A549 (cell line): Measurements from ENCODE around the gene SUN2. TPM values are rescaled to one million over a fixed set of nuclear protein-coding genes. Genes with fewer than 3 reads are reported as not detected.

Experiments used
- ATAC-seq, 2 experiments: fragments of 200-7000 bp in 1 of 2; fragments of >200 bp in 1 of 2; cut with Nextera tagmentation in 1 of 2; cut with Tn5 transposase in 1 of 2; 3 replicates each; pipeline versions ENCODE4 v1.8.0 to v1.9.1; 2018 to 2020; ENCODE audit warnings: mild to moderate bottlenecking in 1 of 2, moderate library complexity in 1 of 2
- CTCF ChIA-PET: fragments of 300-600 bp; sonication (Branson Sonifier 250); formaldehyde crosslinking; extraction: SDS; loops from one replicate; lab custom pipeline; 2021; ENCODE audit warnings: antibody characterized with exemption, inconsistent platforms; lab: Yijun Ruan, JAX
- POLR2A ChIA-PET: fragments of 350-600 bp; formaldehyde crosslinking; extraction: SDS; loops from one replicate; lab custom pipeline; 2021; ENCODE audit warnings: antibody characterized with exemption, inconsistent platforms; lab: Yijun Ruan, JAX
- DNase-seq, 2 experiments: peaks; one replicate each; pipeline versions ENCODE4 v3.0.0 to v3.0.0-alpha.2; 2011 to 2016; ENCODE audit warnings: low read depth in 1 of 2, low spot score in 1 of 2
- FAIRE-seq: peaks from 2 replicates; lab custom pipeline; 2011; peaks lifted over from hg19 to GRCh38; lab: Jason Lieb, UNC
- H3K27ac ChIP-seq, 2 experiments: fragments of >200 bp; sonication (Bioruptor Twin); formaldehyde crosslinking; 3 replicates each; pipeline ENCODE4 v1.5.1; 2016 to 2017
- H3K4me1 ChIP-seq: fragments of >200 bp; sonication (Bioruptor Twin); formaldehyde crosslinking; 3 replicates; pipeline ENCODE4 v1.6.1; 2016
- H3K4me2 ChIP-seq: fragments of >200 bp; sonication (Bioruptor Twin); formaldehyde crosslinking; 3 replicates; pipeline ENCODE4 v1.6.1; 2016
- H3K4me3 ChIP-seq: fragments of >200 bp; sonication (Bioruptor Twin); formaldehyde crosslinking; 3 replicates; pipeline ENCODE4 v1.5.1; 2016
- H3K9me3 ChIP-seq: fragments of >200 bp; sonication (Bioruptor Twin); formaldehyde crosslinking; 3 replicates; pipeline ENCODE4 v1.6.1; 2016
- CBX2 ChIP-seq: fragments of 200-600 bp; sonication (generic); IDR thresholded peaks from 2 replicates; pipeline ENCODE4 v1.6.1; 2016; ENCODE audit warnings: low read depth, mild to moderate bottlenecking, borderline replicate concordance
- CBX8 ChIP-seq: fragments of 200-600 bp; sonication (generic); IDR thresholded peaks from 2 replicates; pipeline ENCODE4 v1.6.1; 2016
- CHD2 ChIP-seq: fragments of 150-350 bp; IDR thresholded peaks from 2 replicates; pipeline ENCODE4 v1.6.1; 2014; ENCODE audit warnings: low read length; ENCODE audit not compliant: partially characterized antibody
- CHD4 ChIP-seq: fragments of 200-600 bp; sonication (generic); IDR thresholded peaks from 2 replicates; pipeline ENCODE4 v1.6.1; 2016; ENCODE audit warnings: antibody characterized with exemption, mild to moderate bottlenecking, borderline replicate concordance
- FOXS1 ChIP-seq: fragments of 250-450 bp; sonication (Bioruptor Pico); IDR thresholded peaks from 2 replicates; pipeline ENCODE4 v1.5.0; 2020; ENCODE audit warnings: mild to moderate bottlenecking, moderate library complexity
- HOXB5 ChIP-seq: fragments of 250-450 bp; sonication (Bioruptor Pico); IDR thresholded peaks from 2 replicates; pipeline ENCODE4 v1.5.0; 2020; ENCODE audit warnings: mild to moderate bottlenecking, moderate library complexity
- KDM5A ChIP-seq: fragments of 200-600 bp; sonication (generic); IDR thresholded peaks from 2 replicates; pipeline ENCODE4 v1.6.1; 2016; ENCODE audit warnings: antibody characterized with exemption, mild to moderate bottlenecking
- MAFK ChIP-seq: fragments of 450-650 bp; IDR thresholded peaks from 2 replicates; pipeline ENCODE4 v1.6.1; 2014; ENCODE audit not compliant: partially characterized antibody
- MAZ ChIP-seq: fragments of 150-350 bp; IDR thresholded peaks from 2 replicates; pipeline ENCODE4 v1.6.1; 2014; ENCODE audit warnings: antibody characterized with exemption, low read depth, low read length, borderline replicate concordance
- PHF8 ChIP-seq: fragments of 200-600 bp; sonication (generic); IDR thresholded peaks from 2 replicates; pipeline ENCODE4 v1.6.1; 2016; ENCODE audit warnings: low read depth, mild to moderate bottlenecking, antibody characterized with exemption, moderate library complexity, borderline replicate concordance
- RAD21 ChIP-seq, 2 experiments: fragments of >200 bp in 1 of 2; sonication (Bioruptor Twin) in 1 of 2; formaldehyde crosslinking in 1 of 2; IDR thresholded peaks in 1 of 2; conservative IDR thresholded peaks in 1 of 2; 2 replicates in 1 of 2; 3 replicates in 1 of 2; pipeline ENCODE4 v1.6.1; 2012 to 2018; ENCODE audit warnings: inconsistent platforms in 1 of 2
- RARB ChIP-seq: fragments of 250-450 bp; sonication (Bioruptor Pico); IDR thresholded peaks from 2 replicates; pipeline ENCODE4 v1.8.0; 2021; ENCODE audit warnings: mild to moderate bottlenecking, moderate library complexity
- SMC3 ChIP-seq: fragments of >200 bp; sonication (Bioruptor Twin); formaldehyde crosslinking; IDR thresholded peaks from 3 replicates; pipeline ENCODE4 v1.6.1; 2018; ENCODE audit warnings: inconsistent platforms
- TP53 ChIP-seq: fragments of 250-450 bp; sonication (Bioruptor Pico); IDR thresholded peaks from 2 replicates; pipeline ENCODE4 v1.5.0; 2021; ENCODE audit warnings: mild to moderate bottlenecking, moderate library complexity
- ZNF302 ChIP-seq: fragments of 250-450 bp; sonication (Bioruptor Pico); IDR thresholded peaks from 2 replicates; pipeline ENCODE4 v1.9.0; 2021; ENCODE audit warnings: inconsistent platforms, mild to moderate bottlenecking, moderate library complexity
- ZSCAN20 ChIP-seq: fragments of 250-450 bp; sonication (Bioruptor Pico); IDR thresholded peaks from 2 replicates; pipeline ENCODE4 v1.8.0; 2022; ENCODE audit warnings: mild to moderate bottlenecking, moderate library complexity
- WGBS: methylation state at CpG from one replicate; pipeline ENCODE4 v1.1.6; 2017; ENCODE audit errors: missing lambda C conversion rate; 5-methylcytosine and 5-hydroxymethylcytosine counted together
- polyA plus RNA-seq, 4 experiments: library from polyadenylated mRNA; depleted of rRNA in 3 of 4; stranded (reverse); fragments of >200 nt; fragmentation: RNase III in 1 of 4; extraction: RNeasy Plus Mini Kit Qiagen cat#74134 plus additional on column Dnase treatment in 1 of 4; gene quantifications; 2 replicates in 3 of 4; 3 replicates in 1 of 4; pipeline ENCODE4 v1.2.3, GENCODE V29; 2011 to 2017
- TF ChIP-seq, protein P1 (sequence below): IDR thresholded peaks from 2 replicates; pipeline ENCODE4 v1.6.1; 2012
- TF ChIP-seq, protein P2 (sequence below): IDR thresholded peaks from 2 replicates; pipeline ENCODE4 v1.6.1; 2012
- TF ChIP-seq, protein P3 (sequence below): IDR thresholded peaks from 2 replicates; pipeline ENCODE4 v1.6.1; 2012; ENCODE audit warnings: low read depth, borderline replicate concordance
- TF ChIP-seq, protein P4 (sequence below): fragments of 200-600 bp; sonication (generic); IDR thresholded peaks from 2 replicates; pipeline ENCODE4 v1.6.1; 2016; ENCODE audit warnings: antibody characterized with exemption, mild to moderate bottlenecking, moderate library complexity

SUN2 gene
- polyA plus RNA-seq, 2 of the 4 experiments (the other 2 are of a cell fraction), result 12.6 to 24.0 TPM

DNA sequence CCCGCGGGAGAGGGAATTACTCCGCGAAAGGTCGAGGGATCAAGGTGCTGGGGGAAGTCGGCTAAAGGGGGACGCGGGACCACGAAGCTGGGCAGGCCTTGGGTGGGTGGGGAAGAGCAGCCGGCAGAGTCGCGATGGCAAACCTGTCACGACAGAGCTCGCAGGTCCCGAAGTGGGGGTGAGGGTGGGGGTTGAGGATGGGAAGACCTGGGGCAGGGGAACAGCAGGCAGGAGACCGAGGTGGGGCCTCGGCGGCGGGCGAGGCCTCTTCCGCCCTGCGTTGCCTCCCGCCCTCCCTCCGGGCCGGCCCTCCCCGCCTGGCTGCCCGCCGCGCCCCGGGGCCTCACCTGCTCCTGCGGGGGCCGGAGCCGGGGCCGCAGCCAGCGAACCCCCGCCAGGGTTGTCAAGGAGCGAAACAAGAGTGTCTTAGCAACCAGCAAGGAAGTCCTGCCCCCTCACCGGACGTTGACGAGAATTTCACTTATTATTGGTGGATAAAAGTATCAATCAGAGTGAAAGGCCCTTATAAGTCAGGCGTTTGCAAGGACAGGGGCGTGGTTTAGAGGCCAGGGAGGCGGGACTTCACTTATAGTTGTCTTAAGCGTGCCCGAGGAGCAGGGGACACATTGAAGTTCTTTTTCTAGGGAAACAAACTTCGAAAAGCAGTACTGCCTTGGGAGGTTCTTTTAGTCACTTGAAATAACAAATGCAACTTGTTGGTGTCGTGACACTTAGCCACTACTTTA is 38.1 kb upstream of the SUN2 start, which contains the start of gene DNAL4:
Gene DNAL4 (minus strand): TSS at position 423 of the 746 bp plus-strand sequence. CDS start 11,412 bp downstream, outside the sequence.
- ATAC-seq, result peak; percentile 94 to 95
- Histone ChIP-seq H3K4me3 (peak within 1 kb of the TSS; percentile 68), H3K27ac (peak within 1 kb of the TSS; percentile 76 to 92), H3K4me2 (peak within 1 kb of the TSS; percentile 92), H3K9me3 (no peaks in the 10 kb centered on the region), H3K4me1 (peaks cover 31% of the 10 kb centered on the region)
- ChIA-PET CTCF (interaction anchor here (1.0 to 2.4 kb wide), 2 partner anchors 49 to 76 kb away, joined by 3 to 5 read pairs; no protein-coding TSS in a partner anchor), POLR2A (no interaction called here)
- peak; percentile 81 to 96 for DNase-seq
- 0% methylated on average over 7 of the region's 47 CpGs for WGBS
- no peak for FAIRE-seq
- TF ChIP-seq, protein P1, sequence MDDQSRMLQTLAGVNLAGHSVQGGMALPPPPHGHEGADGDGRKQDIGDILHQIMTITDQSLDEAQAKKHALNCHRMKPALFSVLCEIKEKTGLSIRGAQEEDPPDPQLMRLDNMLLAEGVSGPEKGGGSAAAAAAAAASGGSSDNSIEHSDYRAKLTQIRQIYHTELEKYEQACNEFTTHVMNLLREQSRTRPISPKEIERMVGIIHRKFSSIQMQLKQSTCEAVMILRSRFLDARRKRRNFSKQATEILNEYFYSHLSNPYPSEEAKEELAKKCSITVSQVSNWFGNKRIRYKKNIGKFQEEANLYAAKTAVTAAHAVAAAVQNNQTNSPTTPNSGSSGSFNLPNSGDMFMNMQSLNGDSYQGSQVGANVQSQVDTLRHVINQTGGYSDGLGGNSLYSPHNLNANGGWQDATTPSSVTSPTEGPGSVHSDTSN, result peak; percentile 88
- TF ChIP-seq CBX2, result no peak
- TF ChIP-seq, protein P2, sequence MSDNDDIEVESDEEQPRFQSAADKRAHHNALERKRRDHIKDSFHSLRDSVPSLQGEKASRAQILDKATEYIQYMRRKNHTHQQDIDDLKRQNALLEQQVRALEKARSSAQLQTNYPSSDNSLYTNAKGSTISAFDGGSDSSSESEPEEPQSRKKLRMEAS, result 0 out of 2 replicates have a peak, but pooled peaks have one; percentile 26
- TF ChIP-seq PHF8, result peak; percentile 60; the same call in 1 of the 2 replicates

DNA sequence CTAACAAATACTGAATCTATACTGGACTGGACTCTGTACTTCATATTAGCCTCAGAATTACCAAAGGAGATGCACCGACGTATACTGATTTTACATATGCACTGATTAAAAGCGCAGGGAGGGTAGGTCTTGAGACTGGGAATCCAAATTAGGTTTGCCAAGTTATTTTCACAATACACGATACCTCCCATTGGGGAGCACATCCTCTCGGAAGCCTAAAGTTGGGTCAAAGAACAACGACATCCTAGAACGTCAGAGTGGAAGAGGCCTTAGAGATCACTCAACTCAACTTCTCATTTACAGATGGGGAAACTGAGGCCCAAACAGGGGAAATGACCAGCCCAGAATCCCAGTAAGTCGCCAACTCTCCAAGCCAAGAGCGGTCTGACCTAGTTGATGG is 37.5 kb upstream of the SUN2 start:
- POLR2A ChIA-PET, result no interaction called here
- Histone ChIP-seq H3K4me3 (peak overlapping the region; percentile 68), H3K4me1 (peaks cover 37% of the 10 kb centered on the region), H3K27ac (peak overlapping the region; percentile 76 to 92), H3K9me3 (no peaks in the 10 kb centered on the region), H3K4me2 (peak overlapping the region; percentile 92)
- no peak for TF ChIP-seq MAZ
- TF ChIP-seq, protein P2, result no peak
- no peak for TF ChIP-seq HOXB5 (CRISPR knock-in tag)
- TF ChIP-seq, protein P3, sequence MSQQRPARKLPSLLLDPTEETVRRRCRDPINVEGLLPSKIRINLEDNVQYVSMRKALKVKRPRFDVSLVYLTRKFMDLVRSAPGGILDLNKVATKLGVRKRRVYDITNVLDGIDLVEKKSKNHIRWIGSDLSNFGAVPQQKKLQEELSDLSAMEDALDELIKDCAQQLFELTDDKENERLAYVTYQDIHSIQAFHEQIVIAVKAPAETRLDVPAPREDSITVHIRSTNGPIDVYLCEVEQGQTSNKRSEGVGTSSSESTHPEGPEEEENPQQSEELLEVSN, result no peak
- TF ChIP-seq MAFK, result no peak
- no peak for TF ChIP-seq RAD21 (conservative IDR thresholded peaks at IDR 0.05 in 1 of 2, IDR thresholded peaks at IDR 0.05 in 1 of 2)
- TF ChIP-seq ZNF302 (CRISPR knock-in tag), result no peak
- no peak for TF ChIP-seq KDM5A
- no peak for TF ChIP-seq CHD4
- no peak for TF ChIP-seq CBX8
- TF ChIP-seq TP53 (CRISPR knock-in tag), result no peak
- TF ChIP-seq RARB (CRISPR knock-in tag), result no peak
- no peak for TF ChIP-seq CBX2
- no peak for TF ChIP-seq CHD2
- no peak for TF ChIP-seq ZSCAN20
- TF ChIP-seq FOXS1 (CRISPR knock-in tag), result no peak
- TF ChIP-seq SMC3, result no peak
- TF ChIP-seq, protein P4, sequence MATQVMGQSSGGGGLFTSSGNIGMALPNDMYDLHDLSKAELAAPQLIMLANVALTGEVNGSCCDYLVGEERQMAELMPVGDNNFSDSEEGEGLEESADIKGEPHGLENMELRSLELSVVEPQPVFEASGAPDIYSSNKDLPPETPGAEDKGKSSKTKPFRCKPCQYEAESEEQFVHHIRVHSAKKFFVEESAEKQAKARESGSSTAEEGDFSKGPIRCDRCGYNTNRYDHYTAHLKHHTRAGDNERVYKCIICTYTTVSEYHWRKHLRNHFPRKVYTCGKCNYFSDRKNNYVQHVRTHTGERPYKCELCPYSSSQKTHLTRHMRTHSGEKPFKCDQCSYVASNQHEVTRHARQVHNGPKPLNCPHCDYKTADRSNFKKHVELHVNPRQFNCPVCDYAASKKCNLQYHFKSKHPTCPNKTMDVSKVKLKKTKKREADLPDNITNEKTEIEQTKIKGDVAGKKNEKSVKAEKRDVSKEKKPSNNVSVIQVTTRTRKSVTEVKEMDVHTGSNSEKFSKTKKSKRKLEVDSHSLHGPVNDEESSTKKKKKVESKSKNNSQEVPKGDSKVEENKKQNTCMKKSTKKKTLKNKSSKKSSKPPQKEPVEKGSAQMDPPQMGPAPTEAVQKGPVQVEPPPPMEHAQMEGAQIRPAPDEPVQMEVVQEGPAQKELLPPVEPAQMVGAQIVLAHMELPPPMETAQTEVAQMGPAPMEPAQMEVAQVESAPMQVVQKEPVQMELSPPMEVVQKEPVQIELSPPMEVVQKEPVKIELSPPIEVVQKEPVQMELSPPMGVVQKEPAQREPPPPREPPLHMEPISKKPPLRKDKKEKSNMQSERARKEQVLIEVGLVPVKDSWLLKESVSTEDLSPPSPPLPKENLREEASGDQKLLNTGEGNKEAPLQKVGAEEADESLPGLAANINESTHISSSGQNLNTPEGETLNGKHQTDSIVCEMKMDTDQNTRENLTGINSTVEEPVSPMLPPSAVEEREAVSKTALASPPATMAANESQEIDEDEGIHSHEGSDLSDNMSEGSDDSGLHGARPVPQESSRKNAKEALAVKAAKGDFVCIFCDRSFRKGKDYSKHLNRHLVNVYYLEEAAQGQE, result no peak
- FAIRE-seq (no peak), DNase-seq (no peak), ATAC-seq (no peak)
- CTCF ChIA-PET, result interaction anchor here (2.4 kb wide), 1 partner anchor 50 kb away, joined by 5 read pairs; no protein-coding TSS in a partner anchor
- 22% methylated on average over 8 of the region's 9 CpGs for WGBS
